Effector memory CD8-positive, alpha-beta T cell (primary cell): ENCODE data around the gene TWSG1.
"Not testable (repeated sequence)": the region's sequence is repeated elsewhere in the genome, so short reads cannot be mapped to it uniquely, and the experiment has no call there.

Experiments used
- ATAC-seq: fragments of 150-1000 bp; cut with Tn5 transposase; replicated peaks from 2 replicates; pipeline ENCODE4 v1.10.0; 2021; ENCODE audit warnings: mild to moderate bottlenecking, moderate library complexity
- DNase-seq, 3 experiments: peaks; one replicate each; pipeline ENCODE4 v3.0.0; 2021
- H3K27ac Mint-ChIP-seq, 2 donors: one replicate each; pipeline ENCODE4 v1.8.0; 2022; ENCODE audit warnings: mild to moderate bottlenecking in 2 of 2, mixed read lengths in 2 of 2, moderate library complexity in 2 of 2
- H3K27me3 Mint-ChIP-seq, 2 donors: one replicate each; pipeline ENCODE4 v1.8.0; 2022; ENCODE audit warnings: mixed read lengths in 2 of 2
- H3K36me3 Mint-ChIP-seq: one replicate; pipeline ENCODE4 v1.8.0; 2022; ENCODE audit warnings: mild to moderate bottlenecking, moderate library complexity, mixed read lengths; ENCODE audit not compliant: insufficient read depth
- H3K4me1 Mint-ChIP-seq, 2 donors: one replicate each; pipeline ENCODE4 v1.8.0; 2022; ENCODE audit warnings: low read depth in 2 of 2, mixed read lengths in 2 of 2
- H3K4me3 Mint-ChIP-seq, 2 donors: one replicate each; pipeline ENCODE4 v1.8.0; 2022; ENCODE audit warnings: mild to moderate bottlenecking in 2 of 2, mixed read lengths in 2 of 2, moderate library complexity in 2 of 2
- H3K9me3 Mint-ChIP-seq, 2 donors: one replicate each; pipeline ENCODE4 v1.8.0; 2022; ENCODE audit warnings: mixed read lengths in 2 of 2

TWSG1 gene

DNA sequence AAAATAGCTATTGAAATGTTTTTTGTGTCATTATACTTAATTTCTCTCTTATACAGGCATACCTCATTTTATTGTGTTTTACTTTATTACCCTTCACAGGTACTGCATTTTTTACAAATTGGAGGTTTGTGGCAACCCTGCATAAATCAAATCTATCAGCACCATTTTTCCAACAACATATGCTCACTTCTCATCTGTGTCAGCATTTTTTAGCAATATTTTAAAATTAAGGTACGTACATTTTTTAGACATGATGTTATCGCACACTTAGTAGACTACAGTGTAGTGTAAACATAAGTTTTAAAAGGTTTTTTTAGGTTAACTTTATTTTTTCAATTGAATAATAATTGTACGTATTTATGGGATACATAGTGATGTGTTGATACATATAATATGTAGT, 110.0 kb downstream of the TWSG1 start:
- Mint-ChIP-seq H3K27ac (no peak overlapping the region), H3K27me3 (peaks cover 25 to 30% of the 10 kb centered on the region in 2 donors), H3K36me3 (no peaks in the 10 kb centered on the region)

GRCh38 chr18:9446839-9447238, 112.3 kb downstream of the TWSG1 start:
- H3K27ac Mint-ChIP-seq: no peak overlapping the region
- ATAC-seq (no peak), DNase-seq (no peak)
- H3K27me3 Mint-ChIP-seq: peaks cover 36 to 44% of the 10 kb centered on the region in 2 donors
- H3K9me3 Mint-ChIP-seq: peaks cover 0 to 5% of the 10 kb centered on the region in 2 donors
- no peaks in the 10 kb centered on the region for H3K36me3 Mint-ChIP-seq
- no peaks in the 10 kb centered on the region for H3K4me1 Mint-ChIP-seq
- H3K4me3 Mint-ChIP-seq: no peak overlapping the region

More for the DNA sequence above, 110.0 kb downstream of the TWSG1 start:
- peaks cover 0 to 5% of the 10 kb centered on the region in 2 donors for H3K9me3 Mint-ChIP-seq
- no peaks in the 10 kb centered on the region for H3K4me1 Mint-ChIP-seq
- no peak for DNase-seq
- no peak for ATAC-seq
- no peak overlapping the region for H3K4me3 Mint-ChIP-seq

GRCh38 chr18:9447334-9447733, 112.8 kb downstream of the TWSG1 start:
- Mint-ChIP-seq H3K4me1 (no peaks in the 10 kb centered on the region), H3K27ac (no peak overlapping the region), H3K36me3 (no peaks in the 10 kb centered on the region), H3K27me3 (peaks cover 36 to 49% of the 10 kb centered on the region in 2 donors), H3K4me3 (no peak overlapping the region), H3K9me3 (peaks cover 0 to 5% of the 10 kb centered on the region in 2 donors)
- no peak for ATAC-seq
- DNase-seq: no peak

GRCh38 chr18:9449600-9450414, 115.2 kb downstream of the TWSG1 start:
- no peak for DNase-seq
- no peak for ATAC-seq
- no peaks in the 10 kb centered on the region for H3K4me1 Mint-ChIP-seq
- H3K36me3 Mint-ChIP-seq: no peaks in the 10 kb centered on the region
- peaks cover 0 to 5% of the 10 kb centered on the region in 2 donors for H3K9me3 Mint-ChIP-seq
- H3K4me3 Mint-ChIP-seq: no peak overlapping the region
- H3K27ac Mint-ChIP-seq: no peak overlapping the region
- H3K27me3 Mint-ChIP-seq: peaks cover 36 to 54% of the 10 kb centered on the region in 2 donors

- H3K9me3 Mint-ChIP-seq, ATAC-seq, DNase-seq, H3K36me3 Mint-ChIP-seq, H3K27ac Mint-ChIP-seq, H3K4me3 Mint-ChIP-seq, H3K4me1 Mint-ChIP-seq: not testable (repeated sequence)
- peaks cover 36 to 46% of the 10 kb centered on the region in 2 donors for H3K27me3 Mint-ChIP-seq
Observed at GRCh38 chr18:9450920-9451319, 116.3 kb downstream of the TWSG1 start.
